Activated T-helper 2 cell treated with anti-CD3 and anti-CD28 coated beads, Interferon-gamma antibody, Interleukin-2, Interleukin-4, amounts not matched to agents 10 μg/mL and 5 μg/mL and 100 μg/mL, durations not matched to agents 14 hours and 24 hours and 36 hours (primary cell): ENCODE data around the gene ATP6V1E1. TPM values are rescaled to one million over a fixed set of nuclear protein-coding genes. Genes with fewer than 3 reads are reported as not detected.
"Not testable (repeated sequence)": the region's sequence is repeated elsewhere in the genome, so short reads cannot be mapped to it uniquely, and the experiment has no call there.

Source experiments
- DNase-seq: peaks from one replicate; pipeline ENCODE4 v3.0.0; 2021; ENCODE audit warnings: low spot score
- H3K27ac Mint-ChIP-seq: one replicate; pipeline ENCODE4 v1.8.0; 2021; ENCODE audit warnings: mixed read lengths
- H3K27me3 Mint-ChIP-seq: one replicate; pipeline ENCODE4 v1.8.0; 2021; ENCODE audit warnings: low read depth, mixed read lengths
- H3K36me3 Mint-ChIP-seq: one replicate; pipeline ENCODE4 v1.8.0; 2021; ENCODE audit warnings: low read depth, mixed read lengths
- H3K4me1 Mint-ChIP-seq: one replicate; pipeline ENCODE4 v1.8.0; 2021; ENCODE audit warnings: low read depth, mixed read lengths
- H3K4me3 Mint-ChIP-seq: one replicate; pipeline ENCODE4 v1.8.0; 2021; ENCODE audit warnings: low read depth, mild to moderate bottlenecking, moderate library complexity, mixed read lengths
- H3K9me3 Mint-ChIP-seq: one replicate; pipeline ENCODE4 v1.8.0; 2021; ENCODE audit warnings: mixed read lengths
- intact Hi-C: fragments of 100-400 bp; cut with micrococcal nuclease; formaldehyde crosslinking; loops from one replicate; pipeline ENCODE4 v1.15.1; 2023
- total RNA-seq: library from RNA; stranded (reverse); gene quantifications from 2 replicates; pipeline ENCODE4 v1.2.3, GENCODE V29; 2022

Gene ATP6V1E1
- 107 and 113 TPM in 2 replicates for total RNA-seq

DNA sequence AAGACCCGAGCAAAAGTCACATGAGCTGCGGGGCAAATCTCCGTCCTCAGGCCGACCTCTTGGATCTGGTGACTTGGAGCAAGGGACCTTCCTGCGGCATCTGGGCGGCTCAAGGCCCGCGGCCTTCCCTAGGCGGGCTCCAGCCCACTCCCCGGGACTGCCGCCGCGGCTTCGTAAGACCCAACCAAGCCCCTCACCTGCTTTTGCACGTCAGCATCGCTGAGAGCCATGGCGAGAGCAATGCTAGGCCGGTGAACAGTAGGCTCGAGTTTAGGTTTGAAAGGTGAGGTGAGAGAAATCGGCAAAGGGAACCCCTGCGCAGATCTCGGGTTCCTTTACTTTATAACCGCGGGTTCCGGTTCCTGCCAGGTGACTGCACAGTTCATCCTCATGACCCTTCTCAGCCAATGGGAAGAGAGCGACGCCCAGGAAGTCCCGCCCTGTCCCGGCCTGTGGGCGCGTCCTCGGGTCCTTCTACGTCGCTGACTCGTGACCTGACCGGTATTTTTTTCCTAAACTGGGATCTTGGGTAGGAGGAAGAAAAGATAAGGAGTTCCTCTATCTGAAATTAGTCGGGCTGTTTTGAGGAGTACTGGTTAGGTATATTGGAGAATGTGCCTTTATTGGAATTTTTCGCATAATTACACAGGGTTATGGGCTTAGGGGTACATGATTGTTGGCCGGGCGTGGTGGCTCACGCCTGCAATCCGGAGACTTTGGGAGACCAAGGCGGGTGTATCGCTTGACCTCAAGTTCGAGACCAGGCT, at the start of gene ATP6V1E1:
TSS of gene ATP6V1E1 (minus strand) at position 344 of the 767 bp plus-strand sequence. CDS start at position 230, 114 bp downstream.
- intact Hi-C loops: loop anchor here (1.0 kb wide), 1 partner anchor 10 kb away; the partner anchor contains the start of gene BCL2L13
- H3K27me3 Mint-ChIP-seq: no peaks in the 10 kb centered on the region

DNA sequence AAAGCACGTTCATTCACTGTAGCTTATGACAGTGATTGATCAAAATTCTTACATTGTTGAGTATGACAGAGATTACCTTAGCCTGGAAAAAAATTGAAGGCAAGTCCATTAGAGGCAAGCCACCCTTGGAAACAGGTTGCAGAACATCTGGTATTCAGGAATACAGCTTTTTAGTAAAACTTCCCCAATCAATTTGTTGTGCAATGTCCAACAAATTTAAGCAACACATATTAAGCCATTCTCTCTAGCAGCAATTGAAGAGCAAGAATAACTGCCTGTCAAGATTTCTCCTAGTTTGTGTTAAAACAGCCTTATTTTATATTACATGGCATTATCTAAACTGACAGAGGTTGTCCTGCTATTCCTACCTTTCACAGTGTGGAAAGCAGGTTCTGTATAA, 47.0 kb upstream of the ATP6V1E1 start:
- H3K4me3 Mint-ChIP-seq: no peak overlapping the region
- H3K27me3 Mint-ChIP-seq: no peaks in the 10 kb centered on the region
- intact Hi-C loops: no loop called here
- H3K9me3 Mint-ChIP-seq: no peaks in the 10 kb centered on the region
- H3K27ac Mint-ChIP-seq: no peak overlapping the region
- DNase-seq: no peak
- peaks cover 7% of the 10 kb centered on the region for H3K36me3 Mint-ChIP-seq
- peaks cover 23% of the 10 kb centered on the region for H3K4me1 Mint-ChIP-seq

More for the DNA sequence above, at the start of gene ATP6V1E1:
- Mint-ChIP-seq H3K4me1 (peaks cover 8% of the 10 kb centered on the region), H3K27ac (peak within 1 kb of the TSS; percentile 89), H3K4me3 (peak within 1 kb of the TSS; percentile 96), H3K9me3 (no peaks in the 10 kb centered on the region), H3K36me3 (peaks cover 15% of the 10 kb centered on the region)
- DNase-seq: peak; percentile 93

DNA sequence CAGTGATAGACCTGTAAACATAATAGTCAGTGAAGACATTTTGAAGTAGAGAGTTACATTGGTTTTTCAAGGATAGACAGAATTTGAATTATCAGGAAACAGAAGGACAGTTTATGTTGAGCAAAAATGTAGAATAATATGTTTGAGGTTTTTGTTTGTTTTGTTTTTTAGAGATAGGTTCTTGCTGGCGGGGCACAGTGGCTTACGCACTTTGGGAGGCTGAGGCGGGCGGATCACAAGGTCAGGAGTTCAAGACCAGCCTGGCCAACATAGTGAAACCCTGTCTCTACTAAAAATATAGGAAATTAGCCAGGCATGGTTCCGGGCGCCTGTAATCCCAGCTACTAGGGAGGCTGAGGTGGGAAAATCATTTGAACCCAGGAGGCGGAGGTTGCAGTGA, 45.6 kb upstream of the ATP6V1E1 start:
- intact Hi-C loops: loop anchor here (5.0 kb wide), 2 partner anchors 33 to 37 kb away; partner anchors contain the start of gene BCL2L13
- peaks cover 23% of the 10 kb centered on the region for H3K4me1 Mint-ChIP-seq
- no peak for DNase-seq
- no peaks in the 10 kb centered on the region for H3K27me3 Mint-ChIP-seq
- H3K36me3 Mint-ChIP-seq: peaks cover 18% of the 10 kb centered on the region
- H3K4me3 Mint-ChIP-seq: no peak overlapping the region
- H3K9me3 Mint-ChIP-seq: no peaks in the 10 kb centered on the region
- no peak overlapping the region for H3K27ac Mint-ChIP-seq

DNA sequence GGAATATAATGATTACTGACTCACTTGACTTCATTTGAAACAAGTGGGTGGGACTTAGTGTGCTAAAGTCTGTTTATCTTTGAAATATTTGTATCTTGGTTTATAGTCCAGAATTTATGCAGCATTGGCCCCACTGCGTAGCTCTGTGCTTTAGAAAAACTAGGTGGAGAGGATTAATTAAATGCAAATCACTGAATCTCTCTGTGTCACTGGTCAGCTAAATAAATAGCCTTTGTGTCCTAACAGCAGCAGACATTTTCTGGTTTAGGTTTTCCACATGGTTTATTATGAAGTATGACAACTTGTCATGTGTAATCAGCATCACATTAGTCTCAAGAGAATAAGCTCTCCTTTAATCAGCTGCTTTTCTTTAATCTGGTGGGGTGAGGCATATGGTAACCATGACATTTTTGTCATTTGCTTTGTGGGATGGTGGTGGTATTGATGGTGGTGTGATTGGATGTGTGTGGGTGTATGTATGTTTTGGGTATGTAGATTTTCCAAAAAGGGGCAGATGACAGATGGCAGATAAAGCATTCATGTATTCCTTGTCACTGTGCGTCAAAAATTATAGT, 44.0 kb upstream of the ATP6V1E1 start:
- Mint-ChIP-seq H3K27ac (peak overlapping the region; percentile 72), H3K9me3 (no peaks in the 10 kb centered on the region), H3K4me1 (peaks cover 19% of the 10 kb centered on the region), H3K36me3 (peaks cover 19% of the 10 kb centered on the region), H3K4me3 (no peak overlapping the region), H3K27me3 (no peaks in the 10 kb centered on the region)
- intact Hi-C loops: loop anchor here (5.0 kb wide), 2 partner anchors 35 kb away; partner anchors contain the start of gene BCL2L13
- no peak for DNase-seq

DNA sequence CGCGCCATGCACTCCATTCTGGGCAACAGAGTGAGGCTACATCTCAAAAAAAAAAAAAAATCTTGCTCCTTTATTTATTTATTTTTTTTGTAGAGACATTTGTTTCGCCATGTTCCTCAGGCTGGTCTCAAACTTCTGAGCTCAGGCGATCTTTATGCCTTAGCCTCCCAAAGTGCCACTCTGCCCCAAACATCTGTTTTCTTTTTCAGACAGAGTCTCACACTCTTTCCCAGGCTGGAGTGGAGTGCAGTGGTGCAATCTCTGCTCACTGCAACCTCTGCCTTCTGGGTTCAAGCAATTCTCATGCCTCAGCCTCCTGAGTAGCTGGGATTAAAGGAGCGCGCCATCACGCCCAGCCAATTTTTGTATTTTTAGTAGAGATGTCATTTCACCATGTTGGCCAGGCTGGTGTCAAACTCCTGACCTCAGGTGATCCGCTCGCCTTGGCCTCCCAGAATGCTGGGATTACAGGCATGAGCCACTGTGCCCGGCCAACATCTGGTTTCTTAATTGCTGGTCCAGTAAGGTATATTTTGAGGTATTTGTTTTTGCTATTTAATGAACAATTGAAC, 43.1 kb upstream of the ATP6V1E1 start:
- not testable (repeated sequence) for H3K27ac Mint-ChIP-seq, H3K4me3 Mint-ChIP-seq

GRCh38 chr22:17665854-17666253, 37.3 kb upstream of the ATP6V1E1 start:
- intact Hi-C loops: no loop called here
- no peak overlapping the region for H3K4me3 Mint-ChIP-seq
- no peaks in the 10 kb centered on the region for H3K27me3 Mint-ChIP-seq
- no peak overlapping the region for H3K27ac Mint-ChIP-seq
- no peaks in the 10 kb centered on the region for H3K4me1 Mint-ChIP-seq
- H3K9me3 Mint-ChIP-seq: peaks cover 10% of the 10 kb centered on the region
- no peak for DNase-seq
- peaks cover 52% of the 10 kb centered on the region for H3K36me3 Mint-ChIP-seq

More for the DNA sequence above, 43.1 kb upstream of the ATP6V1E1 start:
- H3K9me3 Mint-ChIP-seq, DNase-seq, H3K27me3 Mint-ChIP-seq: not testable (repeated sequence)
- H3K4me1 Mint-ChIP-seq: peaks cover 19% of the 10 kb centered on the region
- intact Hi-C loops: loop anchor here (5.0 kb wide), 2 partner anchors 34 to 36 kb away; partner anchors contain the start of gene BCL2L13
- H3K36me3 Mint-ChIP-seq: peaks cover 26% of the 10 kb centered on the region

- no peaks in the 10 kb centered on the region for H3K4me1 Mint-ChIP-seq
- no peak for DNase-seq
- H3K9me3 Mint-ChIP-seq: peaks cover 10% of the 10 kb centered on the region
- no peak overlapping the region for H3K27ac Mint-ChIP-seq
- peaks cover 50% of the 10 kb centered on the region for H3K36me3 Mint-ChIP-seq
- H3K4me3 Mint-ChIP-seq: no peak overlapping the region
- no peaks in the 10 kb centered on the region for H3K27me3 Mint-ChIP-seq
- intact Hi-C loops: no loop called here
These were observed 36.7 kb upstream of the ATP6V1E1 start for GRCh38 chr22:17665248-17665647.

- no peaks in the 10 kb centered on the region for H3K4me1 Mint-ChIP-seq
- H3K4me3 Mint-ChIP-seq: no peak overlapping the region
- no peak for DNase-seq
- no peak overlapping the region for H3K27ac Mint-ChIP-seq
- peaks cover 50% of the 10 kb centered on the region for H3K36me3 Mint-ChIP-seq
- no peaks in the 10 kb centered on the region for H3K27me3 Mint-ChIP-seq
- intact Hi-C loops: no loop called here
- peaks cover 10% of the 10 kb centered on the region for H3K9me3 Mint-ChIP-seq
These were observed 36.0 kb upstream of the ATP6V1E1 start for GRCh38 chr22:17664414-17665055.

- Mint-ChIP-seq H3K4me3 (no peak overlapping the region), H3K27ac (no peak overlapping the region), H3K36me3 (peaks cover 31% of the 10 kb centered on the region), H3K4me1 (no peaks in the 10 kb centered on the region), H3K27me3 (no peaks in the 10 kb centered on the region), H3K9me3 (no peaks in the 10 kb centered on the region)
- intact Hi-C loops: no loop called here
- no peak for DNase-seq
These were observed 28.4 kb upstream of the ATP6V1E1 start for GRCh38 chr22:17656870-17657395.

GRCh38 chr22:17655289-17655688, 26.7 kb upstream of the ATP6V1E1 start:
- peaks cover 27% of the 10 kb centered on the region for H3K36me3 Mint-ChIP-seq
- intact Hi-C loops: no loop called here
- no peaks in the 10 kb centered on the region for H3K4me1 Mint-ChIP-seq

DNA sequence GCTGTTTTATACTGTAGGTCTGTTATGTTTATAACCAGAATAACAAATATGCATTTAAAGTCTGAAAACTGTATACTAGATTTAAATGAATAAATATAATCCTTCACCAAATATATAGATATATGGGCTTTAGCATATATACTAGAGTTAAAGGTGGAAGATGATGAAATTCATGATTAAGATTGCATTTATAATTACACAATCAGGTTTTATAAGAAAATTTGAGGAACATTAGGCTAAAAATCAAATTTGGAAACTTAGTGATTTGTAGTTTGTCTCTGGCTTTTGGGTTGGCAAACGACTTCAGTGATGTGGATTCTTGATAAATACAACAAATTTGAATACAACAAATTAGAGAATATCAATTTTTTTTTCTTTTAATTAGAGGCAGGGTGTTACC, 20.0 kb upstream of the ATP6V1E1 start:
- H3K27ac Mint-ChIP-seq: no peak overlapping the region
- intact Hi-C loops: no loop called here
- DNase-seq: no peak
- H3K36me3 Mint-ChIP-seq: peaks cover 11% of the 10 kb centered on the region
- H3K27me3 Mint-ChIP-seq: no peaks in the 10 kb centered on the region
- no peaks in the 10 kb centered on the region for H3K9me3 Mint-ChIP-seq
- H3K4me1 Mint-ChIP-seq: peaks cover 1% of the 10 kb centered on the region
- no peak overlapping the region for H3K4me3 Mint-ChIP-seq

More at GRCh38 chr22:17655289-17655688, 26.7 kb upstream of the ATP6V1E1 start:
- H3K4me3 Mint-ChIP-seq: no peak overlapping the region
- no peaks in the 10 kb centered on the region for H3K27me3 Mint-ChIP-seq
- no peak for DNase-seq
- no peak overlapping the region for H3K27ac Mint-ChIP-seq
- H3K9me3 Mint-ChIP-seq: no peaks in the 10 kb centered on the region

DNA sequence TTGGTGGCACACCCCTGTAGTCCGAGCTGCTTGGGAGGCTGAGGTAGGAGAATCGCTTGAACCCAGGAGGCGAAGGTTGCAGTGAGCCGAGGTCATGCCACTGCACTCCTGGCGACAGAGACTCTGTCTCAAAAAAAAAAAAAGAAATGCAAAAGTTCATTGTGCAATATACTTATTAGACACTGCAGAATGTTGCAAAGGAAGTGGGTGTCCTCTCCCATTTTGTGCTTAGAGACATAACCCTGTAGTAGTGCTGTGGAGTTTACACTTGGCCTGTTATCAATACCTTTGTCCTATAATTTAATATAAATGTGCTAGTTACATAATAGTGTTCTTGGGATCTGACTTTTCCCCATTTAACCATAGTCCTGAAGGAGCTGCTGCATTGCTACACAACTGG, 19.4 kb upstream of the ATP6V1E1 start:
- H3K27ac Mint-ChIP-seq: no peak overlapping the region
- no peaks in the 10 kb centered on the region for H3K9me3 Mint-ChIP-seq
- peaks cover 7% of the 10 kb centered on the region for H3K36me3 Mint-ChIP-seq
- H3K27me3 Mint-ChIP-seq: no peaks in the 10 kb centered on the region
- H3K4me3 Mint-ChIP-seq: no peak overlapping the region
- no peak for DNase-seq
- peaks cover 1% of the 10 kb centered on the region for H3K4me1 Mint-ChIP-seq
- intact Hi-C loops: no loop called here
